HG03520 (cell line): Measurements from ENCODE around the gene CNTROB.
"Not testable (repeated sequence)": the region's sequence is repeated elsewhere in the genome, so short reads cannot be mapped to it uniquely, and the experiment has no call there.

Experiments
- ATAC-seq: cut with Tn5 transposase; IDR thresholded peaks from one replicate; pipeline ENCODE4 v1.9.1; 2021; ENCODE audit warnings: mild to moderate bottlenecking, moderate library complexity; ENCODE audit not compliant: unreplicated experiment

The CNTROB gene

DNA sequence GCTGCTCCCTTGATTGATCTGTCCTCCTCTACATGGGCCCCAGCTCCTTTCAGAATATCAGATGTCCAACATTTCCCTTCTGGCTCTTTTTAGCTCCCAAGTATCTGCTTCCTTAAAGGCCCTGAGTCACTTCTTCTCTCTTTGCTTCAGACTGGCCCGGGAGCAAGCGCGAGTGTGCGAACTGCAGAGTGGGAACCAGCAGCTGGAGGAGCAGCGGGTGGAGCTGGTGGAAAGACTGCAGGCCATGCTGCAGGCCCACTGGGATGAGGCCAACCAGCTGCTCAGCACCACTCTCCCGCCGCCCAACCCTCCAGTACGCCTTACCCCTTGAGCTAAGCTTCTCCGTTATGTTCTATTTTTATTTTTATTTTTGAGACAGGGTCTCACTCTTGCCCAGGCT, 12.3 kb downstream of the CNTROB start:
- no peak for ATAC-seq

DNA sequence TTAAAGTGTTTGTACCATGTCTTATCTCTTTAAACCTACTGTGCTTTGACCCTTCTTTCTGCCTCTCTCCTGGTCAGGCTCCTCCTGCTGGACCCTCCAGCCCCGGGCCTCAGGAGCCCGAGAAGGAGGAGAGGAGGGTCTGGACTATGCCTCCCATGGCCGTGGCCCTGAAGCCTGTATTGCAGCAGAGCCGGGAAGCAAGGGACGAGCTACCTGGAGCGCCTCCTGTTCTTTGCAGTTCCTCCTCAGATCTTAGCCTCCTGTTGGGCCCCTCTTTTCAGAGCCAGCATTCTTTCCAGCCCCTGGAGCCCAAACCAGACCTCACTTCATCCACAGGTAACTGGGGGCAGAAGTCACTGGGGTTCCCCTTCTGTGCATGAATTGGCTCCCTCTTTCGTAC, 13.6 kb downstream of the CNTROB start:
- no peak for ATAC-seq

DNA sequence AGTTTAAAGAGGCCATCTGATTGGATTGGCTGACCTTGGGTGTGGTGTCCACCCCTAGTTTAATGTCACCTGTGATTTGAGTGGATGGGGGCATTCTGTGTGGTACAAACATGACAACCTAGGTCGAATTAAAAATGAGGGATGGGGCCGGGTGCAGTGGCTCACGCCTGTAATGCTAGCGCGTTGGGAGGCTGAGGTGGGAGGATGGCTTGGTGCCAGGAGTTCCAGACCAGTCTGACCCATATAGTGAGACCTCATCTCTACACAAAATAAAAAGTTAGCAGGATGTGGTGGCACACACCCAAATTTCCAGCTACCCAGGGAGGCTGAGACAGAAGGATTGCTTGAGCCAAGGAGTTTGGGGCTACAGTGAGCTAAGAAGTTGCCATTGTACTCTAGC, 14.4 kb downstream of the CNTROB start:
- no peak for ATAC-seq

DNA sequence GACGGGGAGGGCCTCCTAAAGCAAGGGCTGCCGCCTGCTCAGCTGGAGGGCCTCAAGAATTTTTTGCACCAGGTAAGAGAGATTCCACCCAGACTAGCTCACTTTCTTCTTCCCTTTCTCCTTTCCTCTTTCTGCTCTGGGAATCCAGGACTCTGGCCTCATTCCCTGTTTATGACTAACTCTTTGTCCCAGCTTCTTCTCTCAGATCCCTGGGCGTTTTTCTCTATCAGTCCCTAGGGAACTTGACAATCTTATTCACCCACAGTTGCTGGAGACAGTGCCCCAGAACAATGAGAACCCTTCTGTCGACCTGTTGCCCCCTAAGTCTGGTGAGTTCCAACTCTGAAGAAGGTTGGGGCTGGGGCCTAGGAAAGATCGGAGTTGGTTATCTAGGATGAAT, 15.6 kb downstream of the CNTROB start:
- ATAC-seq, result no peak

DNA sequence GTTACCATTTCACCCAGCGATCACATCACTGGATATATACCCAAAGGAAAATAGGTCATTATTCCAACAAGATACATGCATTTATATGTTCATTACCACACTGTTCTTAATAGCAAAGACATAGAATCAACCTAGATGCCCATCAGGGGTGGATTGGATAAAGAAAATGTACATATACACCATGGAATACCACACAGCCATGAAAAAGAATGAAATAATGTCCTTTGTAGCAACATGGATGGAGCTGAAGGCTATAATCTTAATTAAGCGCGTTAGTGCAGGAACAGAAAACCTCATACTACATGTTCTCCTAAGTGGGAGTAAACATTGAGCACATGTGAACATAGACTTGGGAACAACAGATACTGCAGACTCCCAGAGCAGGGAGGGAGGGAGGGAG, 18.6 kb downstream of the CNTROB start:
- ATAC-seq, result no peak

DNA sequence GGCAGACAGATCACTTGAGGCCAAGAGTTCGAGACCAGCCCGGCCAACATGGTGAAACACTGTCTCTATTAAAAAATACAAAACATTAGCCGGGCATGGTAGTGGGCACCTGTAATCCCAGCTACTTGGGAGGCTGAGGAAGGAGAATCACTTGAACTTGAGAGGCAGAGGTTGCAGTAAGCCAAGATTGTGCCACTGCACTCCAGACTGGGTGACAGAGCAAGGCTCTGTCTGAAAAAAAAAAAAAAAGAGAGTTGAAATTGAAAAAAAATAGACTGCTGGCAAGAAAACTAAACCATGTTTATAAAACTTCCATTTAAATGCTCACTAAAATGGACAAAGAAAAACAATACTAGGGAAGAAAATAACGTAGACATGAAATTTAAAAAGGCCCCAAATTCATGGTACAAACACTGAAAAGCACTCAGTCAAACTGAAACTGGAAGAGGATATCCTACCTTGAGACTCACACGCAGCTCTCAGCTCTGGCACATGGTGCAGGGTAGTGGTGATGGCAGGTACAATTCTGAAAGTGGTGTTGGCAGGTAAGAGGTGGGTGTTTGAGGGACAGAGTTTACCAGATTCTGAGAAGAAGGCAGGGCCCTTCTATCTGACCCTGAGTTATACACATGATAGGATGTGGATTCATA, 19.3 kb downstream of the CNTROB start:
- ATAC-seq, result no peak

DNA sequence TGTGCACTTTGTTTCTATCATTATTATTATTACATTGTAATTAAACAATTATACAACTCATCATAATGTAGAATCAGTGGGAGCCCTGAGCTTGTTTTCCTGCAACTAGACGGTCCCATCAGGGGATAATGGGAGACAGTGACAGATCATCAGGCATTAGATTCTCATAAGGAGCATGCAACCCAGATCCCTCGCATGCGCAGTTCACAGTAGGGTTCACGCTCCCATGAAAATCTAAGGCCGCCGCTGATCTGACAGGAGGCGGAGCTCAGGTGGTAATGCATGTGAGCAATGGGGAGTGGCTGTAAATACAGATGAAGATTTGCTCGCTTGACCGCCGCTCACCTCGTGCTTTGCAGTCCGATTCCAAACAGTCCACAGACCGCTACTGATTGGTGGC, 21.3 kb downstream of the CNTROB start:
- ATAC-seq, result not testable (repeated sequence)

DNA sequence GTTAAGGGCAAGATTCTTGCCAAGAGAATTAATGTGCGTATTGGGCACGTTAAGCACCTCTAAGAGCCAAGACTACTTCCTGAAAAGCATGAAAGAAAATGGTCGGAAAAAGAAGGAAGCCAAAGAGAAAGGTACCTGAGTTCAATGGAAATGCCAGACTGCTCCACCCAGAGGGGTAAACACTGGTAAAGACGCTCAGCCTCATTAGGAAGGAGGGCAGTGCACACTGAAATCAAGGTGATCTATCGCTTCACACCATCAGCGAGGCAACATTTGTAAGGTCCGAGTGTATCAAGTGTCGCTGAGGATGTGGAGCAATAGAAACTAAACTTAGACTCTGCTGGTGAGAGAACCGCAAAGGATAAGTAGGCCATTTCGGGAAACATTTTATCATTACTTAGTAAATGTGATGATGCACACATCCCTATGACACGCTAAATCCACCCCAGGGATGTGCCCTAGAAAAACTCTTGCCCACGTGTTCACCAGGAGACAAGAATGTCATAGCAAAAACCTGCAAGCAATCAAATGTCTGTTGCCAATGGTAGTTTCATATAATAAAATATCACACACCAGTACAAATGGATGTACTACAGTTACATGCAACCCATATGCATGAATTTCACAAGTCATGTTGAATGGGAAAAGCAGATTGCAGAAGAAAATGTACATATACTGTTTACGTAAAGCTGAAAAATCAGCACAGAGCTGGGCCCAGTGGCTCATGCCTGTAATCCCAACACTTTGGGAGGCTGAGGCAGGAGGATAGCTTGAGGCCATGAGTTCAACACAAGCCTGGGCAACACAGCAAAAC, 23.6 kb downstream of the CNTROB start:
- ATAC-seq, result no peak

DNA sequence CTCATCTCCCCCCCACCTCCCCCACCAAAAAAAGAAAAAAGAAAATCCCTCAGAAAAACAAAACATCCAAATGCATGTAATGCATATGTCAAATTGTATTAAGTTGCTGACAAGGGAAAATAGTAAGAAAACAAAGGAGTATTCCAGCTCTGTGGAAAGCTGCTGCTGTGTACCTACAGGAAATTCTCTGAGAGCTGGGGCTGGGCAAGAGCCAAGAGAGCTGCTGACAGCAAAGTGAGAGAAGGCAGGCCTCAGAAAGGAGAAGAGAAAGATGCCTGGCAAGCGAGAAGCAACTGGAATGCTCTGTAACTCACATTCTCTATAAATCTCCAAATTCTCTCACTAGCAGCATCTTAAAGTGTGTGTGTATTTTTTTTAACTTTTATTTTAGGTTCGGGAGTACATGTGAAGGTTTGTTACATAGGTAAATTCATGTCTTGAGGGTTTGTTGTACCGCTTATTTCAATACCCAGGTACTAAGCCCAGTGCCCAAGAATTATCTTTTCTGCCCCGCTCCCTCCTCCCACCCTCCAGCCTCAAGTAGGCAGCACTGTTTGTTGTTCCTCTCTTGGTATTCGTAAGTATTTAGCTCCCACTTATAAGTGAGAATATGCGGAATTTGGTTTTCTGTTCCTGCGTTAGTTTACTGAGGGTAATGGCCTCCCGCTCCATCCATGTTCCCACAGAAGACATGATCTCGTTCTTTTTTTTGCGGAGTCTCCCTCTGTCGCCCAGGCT, 24.4 kb downstream of the CNTROB start:
- no peak for ATAC-seq

DNA sequence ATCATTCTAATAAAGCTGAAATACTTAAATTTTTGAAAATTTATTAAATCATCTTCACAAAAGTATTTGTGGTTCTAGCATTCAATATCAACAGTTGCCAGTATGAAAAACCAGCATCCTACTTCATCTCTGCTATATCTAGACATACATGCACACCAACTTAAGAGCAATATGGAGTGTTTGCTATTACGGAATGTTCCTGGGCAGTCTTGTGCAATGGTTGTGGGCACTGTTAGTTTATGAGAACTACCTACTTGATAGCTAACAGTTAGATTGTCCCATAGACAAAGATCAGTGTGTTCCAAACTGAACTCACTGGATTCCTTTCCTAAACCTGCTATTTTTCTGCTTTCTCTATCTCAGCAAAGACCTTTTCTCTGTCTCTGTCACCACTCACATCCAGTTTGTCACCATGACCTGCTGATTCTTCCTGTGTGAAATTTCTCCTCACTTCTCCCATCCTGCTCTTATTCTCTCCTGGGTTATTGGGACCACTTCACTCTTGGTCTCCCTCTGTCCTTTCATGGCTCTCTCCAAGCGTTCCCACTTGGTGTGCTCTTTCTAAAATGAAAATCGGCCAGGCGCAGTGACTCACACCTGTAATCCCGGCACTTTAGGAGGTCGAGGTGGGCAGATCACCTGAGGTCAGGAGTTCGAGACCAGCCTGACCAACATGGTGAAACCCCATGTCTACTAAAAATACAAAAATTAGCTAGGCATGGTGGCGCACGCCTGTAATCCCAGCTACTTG, 27.7 kb downstream of the CNTROB start:
- no peak for ATAC-seq

DNA sequence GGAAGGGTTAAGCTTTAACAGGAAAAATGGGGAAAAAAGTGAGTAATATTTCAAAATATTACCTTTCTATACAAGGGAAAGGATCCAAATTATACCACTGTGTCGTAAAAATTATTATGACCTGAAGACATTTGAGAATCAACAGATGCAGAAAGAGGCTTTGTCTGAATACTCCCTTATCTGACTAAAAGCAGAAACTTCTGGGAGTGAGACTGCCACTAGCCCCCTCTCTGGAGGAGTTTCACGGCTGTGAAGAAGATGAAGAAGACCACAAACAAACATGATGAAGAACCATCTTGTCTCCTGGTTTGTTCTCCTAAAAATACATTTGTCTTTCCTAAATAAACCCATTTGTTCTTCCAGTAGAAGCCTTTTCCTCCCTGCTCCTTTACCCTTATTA, 29.4 kb downstream of the CNTROB start:
- ATAC-seq, result no peak

DNA sequence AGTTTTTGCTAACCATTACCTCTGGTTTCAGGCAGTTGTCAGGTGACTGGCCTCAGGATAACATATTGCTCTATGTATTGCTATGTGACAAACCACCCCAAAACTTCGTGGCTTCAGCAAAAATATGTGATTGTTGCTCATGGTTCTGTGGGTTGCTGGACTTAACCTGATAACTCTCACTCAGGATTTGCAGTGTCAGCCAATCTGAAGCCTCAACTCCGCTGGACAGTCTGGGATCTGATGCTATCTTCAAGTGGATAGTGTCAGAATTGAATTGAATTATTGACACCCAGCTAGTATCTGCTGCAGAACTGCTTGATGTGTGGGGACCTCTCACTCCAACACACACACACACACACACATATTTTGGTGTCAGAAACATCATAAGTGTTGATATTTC, 35.7 kb downstream of the CNTROB start:
- ATAC-seq, result no peak

DNA sequence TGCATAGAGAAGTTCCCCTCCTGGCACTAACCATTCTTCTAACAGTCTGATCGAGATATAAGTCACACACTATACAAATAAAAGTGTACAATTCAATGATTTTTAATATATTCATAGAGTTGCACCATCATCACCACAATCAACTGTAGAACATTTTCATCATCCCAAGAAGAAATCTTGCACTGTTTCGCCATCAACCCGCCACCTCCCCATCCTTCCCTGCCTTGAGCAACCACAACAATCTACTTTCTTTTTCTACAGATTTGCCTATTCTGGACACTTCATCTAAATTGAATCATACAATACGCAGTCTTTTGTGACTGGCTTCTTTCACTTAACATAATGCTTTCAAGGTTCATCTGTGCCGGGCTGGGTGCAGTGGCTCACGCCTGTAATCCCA, 37.4 kb downstream of the CNTROB start:
- ATAC-seq, result no peak

DNA sequence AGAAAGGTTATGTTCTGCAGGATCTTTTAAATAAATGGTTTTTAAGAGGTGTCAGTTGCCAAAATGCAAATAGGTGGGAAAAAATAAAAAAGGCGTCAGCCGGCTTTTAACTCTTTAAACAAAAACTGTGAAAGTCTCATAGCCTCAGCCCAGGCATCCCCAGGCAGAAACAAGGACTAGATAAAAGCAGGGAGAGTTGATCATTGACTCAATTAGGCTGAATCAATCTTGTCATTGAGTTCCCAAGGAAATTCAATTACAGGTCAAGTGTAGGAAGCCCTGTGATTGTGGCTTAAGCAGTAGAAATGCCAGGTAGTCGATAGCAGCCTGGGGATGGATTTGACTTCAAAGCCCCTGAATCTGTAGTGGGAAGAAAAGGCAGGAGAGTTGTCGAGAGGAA, 39.6 kb downstream of the CNTROB start:
- ATAC-seq, result no peak

DNA sequence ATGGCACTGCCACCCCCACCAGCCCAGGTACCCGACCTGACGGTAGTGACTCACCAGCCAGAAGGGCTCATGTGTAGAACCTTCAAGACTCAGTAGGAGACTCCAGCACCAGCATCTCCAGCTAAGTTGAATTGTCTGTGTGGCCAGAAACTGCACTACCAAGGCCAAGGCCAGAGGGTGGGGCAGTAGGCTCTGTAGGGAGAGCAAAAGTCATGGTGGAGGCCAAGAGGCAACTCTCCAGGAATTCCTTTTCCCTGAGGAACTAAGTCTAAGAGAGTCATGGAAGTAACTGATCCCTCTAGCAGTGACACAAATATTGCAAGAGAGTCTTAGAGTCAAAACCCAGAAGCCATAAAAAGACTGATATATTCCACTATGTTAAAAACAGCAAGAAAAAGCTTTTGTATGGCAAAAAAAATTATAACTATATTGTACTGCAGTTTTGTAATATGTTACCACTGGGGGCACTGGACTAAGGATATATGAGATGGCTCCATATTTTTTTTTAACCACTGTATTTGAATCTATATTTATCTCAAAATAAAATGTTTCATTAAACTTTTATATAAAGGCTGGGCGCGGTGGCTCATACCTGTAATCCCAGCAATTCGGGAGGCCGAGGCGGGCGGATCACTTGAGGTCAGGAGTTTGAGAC, 40.3 kb downstream of the CNTROB start:
- ATAC-seq, result no peak

DNA sequence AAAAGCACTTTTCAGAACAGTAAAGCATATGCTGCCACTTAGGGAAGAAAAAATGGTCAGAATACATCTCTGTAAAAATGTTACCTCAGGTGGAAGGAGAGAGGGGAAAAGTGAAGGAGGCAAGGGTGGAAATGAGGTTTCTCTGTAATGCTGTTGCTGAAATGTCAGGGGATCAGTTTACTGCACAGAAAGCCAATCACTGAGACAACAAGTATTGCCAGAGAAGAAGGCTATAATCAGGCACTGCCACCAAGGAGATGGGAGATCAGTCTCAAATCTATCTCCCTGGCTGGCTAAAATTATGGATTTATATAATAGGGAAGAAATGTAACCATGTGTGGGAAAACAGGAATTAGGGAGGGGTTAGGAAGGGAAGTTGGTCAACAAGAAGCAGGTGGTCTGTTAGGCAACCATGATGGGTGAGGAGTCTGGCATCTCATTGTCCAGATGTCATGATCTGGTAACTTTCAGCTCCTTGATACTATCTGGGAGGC, 42.7 kb downstream of the CNTROB start:
- ATAC-seq, result no peak

DNA sequence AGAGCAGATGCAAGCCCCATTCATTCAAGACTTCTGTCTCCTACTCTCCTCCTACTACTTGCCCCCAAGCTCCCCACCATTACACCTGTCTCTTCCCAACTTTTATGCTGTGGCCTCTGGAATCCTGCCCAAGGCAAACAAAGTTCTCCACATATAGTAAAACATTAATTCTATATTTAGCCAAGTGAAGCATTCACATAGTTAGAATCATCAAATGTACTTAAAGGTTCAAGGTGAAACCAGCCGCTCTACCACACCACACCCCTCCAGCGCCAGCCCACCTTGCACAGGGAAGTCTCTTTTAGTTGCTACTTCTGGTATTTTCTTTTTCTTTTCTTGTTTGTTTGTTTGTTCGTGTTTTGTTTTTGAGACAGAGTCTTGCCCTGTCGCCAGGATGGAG, 45.0 kb downstream of the CNTROB start:
- no peak for ATAC-seq

DNA sequence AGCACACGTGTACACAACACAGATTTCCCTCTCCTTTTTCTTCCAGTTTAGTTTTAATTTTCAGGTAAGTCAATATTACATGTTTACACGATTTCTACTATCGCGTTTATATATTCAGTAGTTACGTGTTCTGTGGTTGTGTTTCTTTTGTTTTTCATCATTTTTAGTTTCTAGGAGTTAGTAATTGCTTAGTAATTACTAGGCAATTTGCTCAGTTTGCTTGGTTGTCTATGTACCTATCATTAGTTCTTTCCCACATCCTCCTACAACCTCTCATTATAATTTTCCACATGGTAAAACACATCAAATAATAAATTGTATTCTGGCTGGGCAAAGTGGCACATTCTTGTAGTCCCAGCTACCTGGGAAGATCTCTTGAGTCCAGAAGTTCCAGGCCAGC, 45.8 kb downstream of the CNTROB start:
- ATAC-seq, result no peak

DNA sequence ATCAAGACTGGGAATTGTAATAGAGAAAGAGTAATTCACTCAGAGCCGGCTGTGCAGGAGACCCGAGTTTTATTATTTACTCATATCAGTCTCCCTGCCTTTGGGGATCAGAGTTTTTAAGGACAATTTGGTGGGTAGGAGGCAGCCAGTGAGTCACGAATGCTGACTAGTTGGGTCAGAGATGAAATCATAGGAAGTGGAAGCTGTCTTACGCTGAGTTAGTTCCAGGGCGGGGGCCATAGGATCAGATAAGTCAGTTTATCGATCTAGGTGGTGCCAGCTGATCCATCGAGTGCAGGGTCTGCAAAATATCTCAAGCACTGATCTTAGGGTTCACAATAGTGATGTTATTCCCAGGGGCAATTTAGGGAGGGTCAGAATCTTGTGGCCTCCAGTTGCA, 50.2 kb downstream of the CNTROB start:
- ATAC-seq, result no peak

DNA sequence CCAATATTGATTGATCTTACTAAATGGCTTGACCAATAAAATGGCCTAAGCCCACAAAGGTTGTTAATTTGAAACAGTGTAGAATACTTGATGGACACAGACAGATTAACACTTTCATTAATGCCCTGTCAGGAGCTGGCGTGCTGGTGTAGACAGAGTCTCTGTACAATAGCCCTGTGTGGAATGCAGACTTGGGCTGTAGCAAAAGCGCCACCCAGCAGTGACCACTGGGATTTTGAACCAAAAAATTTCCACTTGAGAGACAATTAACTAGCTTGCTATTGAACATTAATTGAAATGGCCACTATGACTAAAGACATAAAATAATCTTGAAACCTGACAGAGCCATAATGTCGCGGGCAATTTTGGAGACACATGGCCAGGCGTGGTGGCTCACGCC, 50.7 kb downstream of the CNTROB start:
- no peak for ATAC-seq

DNA sequence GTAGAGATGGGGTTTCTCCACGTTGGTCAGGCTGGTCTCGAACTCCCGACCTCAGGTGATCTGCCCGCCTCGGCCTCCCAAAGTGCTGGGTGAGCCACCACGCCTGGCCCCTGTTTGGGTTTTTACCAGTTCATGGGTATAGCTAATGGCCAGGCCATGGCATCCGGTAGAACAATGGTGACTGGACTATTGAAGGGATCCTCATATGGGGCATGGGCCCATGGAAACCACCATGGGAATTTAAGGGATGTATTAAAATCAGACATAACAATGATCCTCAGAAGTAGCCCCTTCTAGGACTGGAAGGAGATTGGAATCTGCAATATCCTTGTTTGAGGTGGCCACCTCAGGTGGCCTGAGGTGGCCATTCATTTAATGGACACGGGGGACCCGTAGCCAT, 52.9 kb downstream of the CNTROB start:
- no peak for ATAC-seq
